HepG2 (cell line): ENCODE data around the gene WDSUB1. TPM values are rescaled to one million over a fixed set of nuclear protein-coding genes. Genes with fewer than 3 reads are reported as not detected.

Experiments used
- ADNP ChIP-seq: sonication (generic); formaldehyde crosslinking; IDR thresholded peaks from 2 replicates; pipeline ENCODE4 v1.4.0; 2020; ENCODE audit warnings: missing genetic modification reagents
- AKAP8 ChIP-seq: sonication (generic); formaldehyde crosslinking; IDR thresholded peaks from 2 replicates; pipeline ENCODE4 v1.5.1; 2020; ENCODE audit warnings: mild to moderate bottlenecking, missing genetic modification reagents
- ARID2 ChIP-seq: sonication (generic); formaldehyde crosslinking; IDR thresholded peaks from 2 replicates; pipeline ENCODE4 v1.8.1; 2022; ENCODE audit warnings: mild to moderate bottlenecking, missing genetic modification reagents, borderline replicate concordance
- CENPX ChIP-seq: sonication (generic); formaldehyde crosslinking; IDR thresholded peaks from 2 replicates; pipeline ENCODE4 v1.9.0; 2021; ENCODE audit warnings: mild to moderate bottlenecking, missing genetic modification reagents, moderate library complexity
- CREB1 ChIP-seq, 2 experiments: fragments of 450-650 bp in 1 of 2; IDR thresholded peaks; 2 replicates each; pipeline ENCODE4 v1.6.1; 2016 to 2017; ENCODE audit warnings: control low read depth in 1 of 2, mild to moderate bottlenecking in 1 of 2, missing compliant biosample characterization in 1 of 2, missing genetic modification characterization in 1 of 2
- HNRNPLL ChIP-seq: fragments of 200-400 bp; formaldehyde crosslinking; IDR thresholded peaks from 2 replicates; pipeline ENCODE4 v1.6.1; 2017; ENCODE audit warnings: mild to moderate bottlenecking, low read depth, low read length; ENCODE audit not compliant: poor library complexity, severe bottlenecking
- MBNL3 ChIP-seq: fragments of 250-450 bp; sonication (Bioruptor Pico); conservative IDR thresholded peaks from 2 replicates; pipeline ENCODE4 v1.8.0; 2022; ENCODE audit warnings: mild to moderate bottlenecking, inconsistent platforms
- MIER2 ChIP-seq: IDR thresholded peaks from 2 replicates; pipeline ENCODE4 v1.6.1; 2016; ENCODE audit warnings: missing biosample characterization, missing genetic modification reagents
- POLR2AphosphoS5 ChIP-seq: IDR thresholded peaks from 2 replicates; pipeline ENCODE4 v1.6.1; 2012; ENCODE audit warnings: low read depth, low read length
- RBFOX2 ChIP-seq: fragments of 200-400 bp; formaldehyde crosslinking; IDR thresholded peaks from 2 replicates; pipeline ENCODE4 v1.6.1; 2017; ENCODE audit warnings: low read depth, mild to moderate bottlenecking, low read length
- THAP11 ChIP-seq: IDR thresholded peaks from 2 replicates; pipeline ENCODE4 v1.6.1; 2016; ENCODE audit warnings: missing biosample characterization, missing genetic modification reagents
- ZNF121 ChIP-seq: sonication (generic); formaldehyde crosslinking; IDR thresholded peaks from 2 replicates; pipeline ENCODE4 v1.5.0; 2020; ENCODE audit warnings: mild to moderate bottlenecking, missing genetic modification reagents
- ZNF143 ChIP-seq: sonication (generic); formaldehyde crosslinking; IDR thresholded peaks from 2 replicates; pipeline ENCODE4 v1.4.0; 2020; ENCODE audit warnings: missing genetic modification reagents
- ZNF224 ChIP-seq: sonication (generic); formaldehyde crosslinking; IDR thresholded peaks from 2 replicates; pipeline ENCODE4 v1.5.0; 2020; ENCODE audit warnings: mild to moderate bottlenecking, missing genetic modification reagents
- ZNF430 ChIP-seq: sonication (generic); formaldehyde crosslinking; IDR thresholded peaks from 2 replicates; pipeline ENCODE4 v1.9.0; 2021; ENCODE audit warnings: mild to moderate bottlenecking, missing genetic modification reagents
- ZNF432 ChIP-seq: sonication (generic); formaldehyde crosslinking; IDR thresholded peaks from 2 replicates; pipeline ENCODE4 v1.5.0; 2020; ENCODE audit warnings: missing genetic modification reagents, mild to moderate bottlenecking, borderline replicate concordance
- ZNF530 ChIP-seq: sonication (generic); formaldehyde crosslinking; IDR thresholded peaks from 2 replicates; pipeline ENCODE4 v1.5.0; 2020; ENCODE audit warnings: low read depth, mild to moderate bottlenecking, missing genetic modification reagents
- ZNF562 ChIP-seq: sonication (generic); formaldehyde crosslinking; IDR thresholded peaks from 2 replicates; pipeline ENCODE4 v1.8.0; 2022; ENCODE audit warnings: missing genetic modification reagents, borderline replicate concordance
- ZNF605 ChIP-seq: sonication (generic); formaldehyde crosslinking; IDR thresholded peaks from 2 replicates; pipeline ENCODE4 v1.8.0; 2022; ENCODE audit warnings: mild to moderate bottlenecking, missing genetic modification reagents
- ZNF720 ChIP-seq: sonication (generic); formaldehyde crosslinking; IDR thresholded peaks from 2 replicates; pipeline ENCODE4 v1.4.0; 2020; ENCODE audit warnings: missing genetic modification reagents
- ZNF746 ChIP-seq: sonication (generic); formaldehyde crosslinking; IDR thresholded peaks from 2 replicates; pipeline ENCODE4 v1.8.0; 2022; ENCODE audit warnings: mild to moderate bottlenecking, missing genetic modification reagents
- polyA plus RNA-seq, 8 experiments: library from polyadenylated mRNA; depleted of rRNA in 3 of 8; stranded (reverse) in 7 of 8; unstranded in 1 of 8; fragments of >200 nt; fragmentation: Illumina TruSeq in 4 of 8; extraction: Trizol in 4 of 8; gene quantifications; 2 replicates each; pipeline versions ENCODE4 v1.2.1 to v1.2.3, GENCODE V29; 2011 to 2016; ENCODE audit warnings: low read depth in 4 of 8, missing spikeins in 1 of 8, mixed read lengths in 1 of 8; ENCODE audit not compliant: insufficient read depth in 1 of 8
- total RNA-seq, 5 experiments: library from RNA; depleted of rRNA; stranded (reverse); fragments of >200 nt; fragmentation: Illumina TruSeq; extraction: Trizol; gene quantifications; 2 replicates each; pipeline ENCODE4 v1.2.3, GENCODE V29; 2016; ENCODE audit warnings: low read depth in 1 of 5
- TF ChIP-seq, protein P1 (sequence below): sonication (generic); formaldehyde crosslinking; IDR thresholded peaks from 2 replicates; pipeline ENCODE4 v1.5.0; 2020; ENCODE audit warnings: mild to moderate bottlenecking, missing genetic modification reagents
- TF ChIP-seq, protein P2 (sequence below): sonication (generic); formaldehyde crosslinking; conservative IDR thresholded peaks from 2 replicates; pipeline ENCODE4 v1.8.0; 2022; ENCODE audit warnings: missing genetic modification reagents

The WDSUB1 gene
- total and polyA plus RNA-seq, 2 of the 13 experiments (the other 11 are each of a cell fraction or from before 2014, with no cell fraction given): 10.1 to 10.7 TPM

DNA sequence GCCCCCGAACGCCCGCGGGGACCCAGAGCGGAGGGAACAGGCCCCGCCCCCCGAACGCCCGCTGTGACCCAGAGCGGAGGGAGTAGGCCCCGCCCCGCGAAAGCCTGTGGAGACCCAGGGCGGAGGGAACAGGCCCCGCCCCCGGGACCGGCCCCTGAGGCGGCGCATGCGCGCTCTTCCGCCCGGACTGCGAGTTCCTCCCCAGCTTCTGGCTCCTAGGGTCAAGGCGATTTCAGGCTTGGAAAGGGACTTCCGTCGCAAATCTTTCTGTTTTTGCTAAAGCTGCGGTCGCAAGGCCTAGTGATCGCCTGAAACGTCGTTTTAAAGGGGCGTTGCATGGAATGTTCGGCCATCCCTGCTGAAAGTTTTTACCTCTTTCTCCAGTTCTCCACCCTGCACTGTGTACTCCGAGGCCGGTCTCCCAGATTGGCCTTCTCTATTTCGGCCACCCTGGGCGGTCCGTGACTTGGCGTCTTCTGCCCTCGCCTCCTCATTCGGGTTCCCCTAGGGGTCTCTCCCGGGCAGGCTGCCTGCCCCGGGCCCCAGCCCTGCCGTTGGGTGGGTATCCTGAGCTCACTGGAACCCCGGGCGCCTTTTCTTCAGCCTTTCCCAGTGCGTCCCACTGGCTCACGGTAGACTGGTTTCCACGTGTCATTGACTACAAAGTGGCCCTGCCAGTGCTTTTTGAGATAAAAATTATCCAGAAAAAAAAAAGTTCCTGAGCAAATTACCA is 372 bp upstream of the WDSUB1 start (continued):
- peak; percentile 58 for TF ChIP-seq HNRNPLL
- TF ChIP-seq AKAP8: no peak
- TF ChIP-seq, protein P1, sequence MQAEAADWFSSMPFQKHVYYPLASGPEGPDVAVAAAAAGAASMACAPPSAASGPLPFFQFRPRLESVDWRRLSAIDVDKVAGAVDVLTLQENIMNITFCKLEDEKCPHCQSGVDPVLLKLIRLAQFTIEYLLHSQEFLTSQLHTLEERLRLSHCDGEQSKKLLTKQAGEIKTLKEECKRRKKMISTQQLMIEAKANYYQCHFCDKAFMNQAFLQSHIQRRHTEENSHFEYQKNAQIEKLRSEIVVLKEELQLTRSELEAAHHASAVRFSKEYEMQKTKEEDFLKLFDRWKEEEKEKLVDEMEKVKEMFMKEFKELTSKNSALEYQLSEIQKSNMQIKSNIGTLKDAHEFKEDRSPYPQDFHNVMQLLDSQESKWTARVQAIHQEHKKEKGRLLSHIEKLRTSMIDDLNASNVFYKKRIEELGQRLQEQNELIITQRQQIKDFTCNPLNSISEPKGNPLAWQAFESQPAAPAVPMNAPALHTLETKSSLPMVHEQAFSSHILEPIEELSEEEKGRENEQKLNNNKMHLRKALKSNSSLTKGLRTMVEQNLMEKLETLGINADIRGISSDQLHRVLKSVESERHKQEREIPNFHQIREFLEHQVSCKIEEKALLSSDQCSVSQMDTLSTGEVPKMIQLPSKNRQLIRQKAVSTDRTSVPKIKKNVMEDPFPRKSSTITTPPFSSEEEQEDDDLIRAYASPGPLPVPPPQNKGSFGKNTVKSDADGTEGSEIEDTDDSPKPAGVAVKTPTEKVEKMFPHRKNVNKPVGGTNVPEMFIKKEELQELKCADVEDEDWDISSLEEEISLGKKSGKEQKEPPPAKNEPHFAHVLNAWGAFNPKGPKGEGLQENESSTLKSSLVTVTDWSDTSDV (CRISPR knock-in tag): no peak
- TF ChIP-seq THAP11 (CRISPR knock-in tag): peak; percentile 71
- peak; percentile 99 for TF ChIP-seq POLR2AphosphoS5
- TF ChIP-seq ZNF121 (CRISPR knock-in tag): no peak
- no peak for TF ChIP-seq ZNF432 (CRISPR knock-in tag)
- 0 out of 2 replicates have a peak, but pooled peaks have one; percentile 40 for TF ChIP-seq ZNF143 (CRISPR knock-in tag)
- no peak for TF ChIP-seq ZNF746 (CRISPR knock-in tag)
- no peak for TF ChIP-seq CENPX
- TF ChIP-seq, protein P2, sequence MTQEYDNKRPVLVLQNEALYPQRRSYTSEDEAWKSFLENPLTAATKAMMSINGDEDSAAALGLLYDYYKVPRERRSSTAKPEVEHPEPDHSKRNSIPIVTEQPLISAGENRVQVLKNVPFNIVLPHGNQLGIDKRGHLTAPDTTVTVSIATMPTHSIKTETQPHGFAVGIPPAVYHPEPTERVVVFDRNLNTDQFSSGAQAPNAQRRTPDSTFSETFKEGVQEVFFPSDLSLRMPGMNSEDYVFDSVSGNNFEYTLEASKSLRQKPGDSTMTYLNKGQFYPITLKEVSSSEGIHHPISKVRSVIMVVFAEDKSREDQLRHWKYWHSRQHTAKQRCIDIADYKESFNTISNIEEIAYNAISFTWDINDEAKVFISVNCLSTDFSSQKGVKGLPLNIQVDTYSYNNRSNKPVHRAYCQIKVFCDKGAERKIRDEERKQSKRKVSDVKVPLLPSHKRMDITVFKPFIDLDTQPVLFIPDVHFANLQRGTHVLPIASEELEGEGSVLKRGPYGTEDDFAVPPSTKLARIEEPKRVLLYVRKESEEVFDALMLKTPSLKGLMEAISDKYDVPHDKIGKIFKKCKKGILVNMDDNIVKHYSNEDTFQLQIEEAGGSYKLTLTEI: no peak
- no peak for TF ChIP-seq ZNF430 (CRISPR knock-in tag)
- TF ChIP-seq ARID2: peak; percentile 58; the same call in 1 of the 2 replicates
- no peak for TF ChIP-seq ZNF720 (CRISPR knock-in tag)
- TF ChIP-seq ADNP (CRISPR knock-in tag): no peak
- peak; percentile 85 for TF ChIP-seq ZNF605 (CRISPR knock-in tag)
- no peak for TF ChIP-seq CREB1 (IDR thresholded peaks at IDR 0.05)
- TF ChIP-seq CREB1 (CRISPR knock-in tag; IDR thresholded peaks at IDR 0.05): 0 out of 2 replicates have a peak, but pooled peaks have one; percentile 27
- TF ChIP-seq ZNF224 (CRISPR knock-in tag): no peak
- TF ChIP-seq ZNF530 (CRISPR knock-in tag): no peak
- TF ChIP-seq ZNF562 (CRISPR knock-in tag): no peak
- no peak for TF ChIP-seq MIER2 (CRISPR knock-in tag)
- TF ChIP-seq RBFOX2: peak; percentile 91
- no peak for TF ChIP-seq MBNL3 (CRISPR knock-in tag)
